ENCODE measurements around the gene MAD1L1. TPM values are rescaled to one million over a fixed set of nuclear protein-coding genes. Genes with fewer than 3 reads are reported as not detected.

MAD1L1 gene
- 29.4 and 44.6 TPM in 2 replicates for total RNA-seq

GRCh38 chr7:2232766-2233520 lies at the start of gene MAD1L1:
TSS of gene MAD1L1 (minus strand) at chr7:2232945. CDS start at chr7:2230133, 2,812 bp downstream.

GRCh38 chr7:2241580-2242540 lies 9.1 kb upstream of the MAD1L1 start, which contains the start of the genes MRM2 and NUDT1:
TSS of gene MRM2 (minus strand) at chr7:2242205. CDS start at chr7:2242169, 36 bp downstream.
TSS of gene NUDT1 (plus strand) at chr7:2242226. CDS start at chr7:2244575, 2,349 bp downstream.

Small RNA genes lying within 50 kb of the gene (small RNA-seq; reads per million reads assigned to genes)
- not detected for gene MIR4655

Other genes starting within 250 kb of the MAD1L1 start
- gene MRM2, start 9.3 kb upstream of the MAD1L1 start, total RNA-seq = 18.5 and 19.8 TPM in 2 replicates
- 7.1 and 26.9 TPM in 2 replicates for gene NUDT1, start 9.3 kb upstream of the MAD1L1 start, total RNA-seq
- gene SNX8, start 81.5 kb upstream of the MAD1L1 start, total RNA-seq = 12.5 and 14.9 TPM in 2 replicates
- 117 and 138 TPM in 2 replicates for gene EIF3B, start 121.9 kb upstream of the MAD1L1 start, total RNA-seq
- 3.5 and 7.3 TPM in 2 replicates for gene CHST12, start 170.7 kb upstream of the MAD1L1 start, total RNA-seq
- gene GRIFIN, start 243.5 kb upstream of the MAD1L1 start, total RNA-seq = not detected in 2 replicates